ENCODE data around the gene IFI27L1. TPM values are rescaled to one million over a fixed set of nuclear protein-coding genes. Genes with fewer than 3 reads are reported as not detected.

The IFI27L1 gene
- total and polyA plus RNA-seq, 7 donors, result 6.5 to 15.0 (median 10.4) TPM

- intact Hi-C loops (cut with DNase I), result loop anchor here (2.0 to 10.0 kb wide), 5 partner anchors 39 to 349 kb away; partner anchors contain the start of genes DDX24 (in 1 of the 2), IFI27L1 (in 1 of the 2) and PPP4R4 (in 1 of the 2)
- Histone ChIP-seq H3K27ac (no peak overlapping the region), H3K9me3 (no peaks in the 10 kb centered on the region), H3K4me3 (no peak overlapping the region), H3K36me3 (ENCODE audit: insufficient read depth in 1 of 2, low read depth in 1 of 2) (no peaks in the 10 kb centered on the region), H3K27me3 (ENCODE audit: insufficient read depth in 3 of 3, low read length in 2 of 3) (no peaks in the 10 kb centered on the region), H3K4me1 (no peaks in the 10 kb centered on the region)
- no peak for TF ChIP-seq CTCF (IDR thresholded peaks at IDR 0.05)
- WGBS, 3 donors, result 71 to 81% (median 73%) methylated on average over 4 of the region's 4 CpGs
- DNase-seq, result no peak
- ATAC-seq, result no peak
These were observed 54.4 kb downstream of the IFI27L1 start for GRCh38 chr14:94135476-94135875.

GRCh38 chr14:94136575-94137331, 55.6 kb downstream of the IFI27L1 start:
- no peaks in the 10 kb centered on the region for H3K27me3 ChIP-seq (ENCODE audit: insufficient read depth in 3 of 3, low read length in 2 of 3)
- intact Hi-C loops (cut with DNase I), result loop anchor here (1.0 to 10.0 kb wide), 6 partner anchors 41 to 348 kb away; partner anchors contain the start of genes DDX24 (in 1 of the 2) and IFI27L1 (in 1 of the 2)
- peak; percentile 87 to 92 for DNase-seq
- H3K4me3 ChIP-seq, result no peak overlapping the region
- H3K36me3 ChIP-seq (ENCODE audit: insufficient read depth in 1 of 2, low read depth in 1 of 2), result no peaks in the 10 kb centered on the region
- 29 to 32% (median 30%) methylated on average over 18 of the region's 18 CpGs for WGBS, 3 donors
- peak; percentile 99 for TF ChIP-seq CTCF (IDR thresholded peaks at IDR 0.05)
- ATAC-seq, result peak; percentile 90 to 98 (median 94)
- no peaks in the 10 kb centered on the region for H3K4me1 ChIP-seq
- H3K27ac ChIP-seq, result no peak overlapping the region
- no peaks in the 10 kb centered on the region for H3K9me3 ChIP-seq

- ATAC-seq, result no peak
- 87 to 91% (median 88%) methylated on average over 9 of the region's 9 CpGs for WGBS, 3 donors
- intact Hi-C loops (cut with DNase I), result loop anchor here (5.0 to 10.0 kb wide), 4 partner anchors 39 to 347 kb away; partner anchors contain the start of genes DDX24 (in 1 of the 2) and IFI27L1 (in 1 of the 2)
These were observed 57.1 kb downstream of the IFI27L1 start for GRCh38 chr14:94138251-94138650.

GRCh38 chr14:94139006-94139405, 57.9 kb downstream of the IFI27L1 start:
- no peaks in the 10 kb centered on the region for H3K4me1 ChIP-seq
- no peaks in the 10 kb centered on the region for H3K9me3 ChIP-seq
- no peak overlapping the region for H3K4me3 ChIP-seq
- no peaks in the 10 kb centered on the region for H3K36me3 ChIP-seq (ENCODE audit: insufficient read depth in 1 of 2, low read depth in 1 of 2)
- intact Hi-C loops (cut with DNase I), result loop anchor here (5.0 to 10.0 kb wide), 4 partner anchors 38 to 346 kb away; partner anchors contain the start of genes DDX24 (in 1 of the 2) and IFI27L1 (in 1 of the 2)
- no peak for ATAC-seq
- H3K27ac ChIP-seq, result no peak overlapping the region
- WGBS, 3 donors, result 77 to 90% (median 85%) methylated on average over 5 of the region's 5 CpGs
- no peak for TF ChIP-seq CTCF (IDR thresholded peaks at IDR 0.05)
- H3K27me3 ChIP-seq (ENCODE audit: insufficient read depth in 3 of 3, low read length in 2 of 3), result no peaks in the 10 kb centered on the region
- no peak for DNase-seq

More at GRCh38 chr14:94138251-94138650, 57.1 kb downstream of the IFI27L1 start:
- Histone ChIP-seq H3K9me3 (no peaks in the 10 kb centered on the region), H3K27me3 (ENCODE audit: insufficient read depth in 3 of 3, low read length in 2 of 3) (no peaks in the 10 kb centered on the region), H3K27ac (no peak overlapping the region), H3K4me3 (no peak overlapping the region), H3K36me3 (ENCODE audit: insufficient read depth in 1 of 2, low read depth in 1 of 2) (no peaks in the 10 kb centered on the region), H3K4me1 (no peaks in the 10 kb centered on the region)
- no peak for DNase-seq
- TF ChIP-seq CTCF (IDR thresholded peaks at IDR 0.05), result no peak

Data from psoas muscle (tissue), 8 donors.